PC-9 (cell line): ENCODE measurements around the gene ADGRA3. TPM values are rescaled to one million over a fixed set of nuclear protein-coding genes. Genes with fewer than 3 reads are reported as not detected.

Source experiments
- BruUV-seq: library from RNA; stranded (reverse); fragments of 400-500 nt; replicated peaks from 2 replicates; lab custom pipeline; 2021; lab: Mats Ljungman, UMichigan
- CTCF ChIA-PET: fragments of 300-600 bp; sonication (Branson Sonifier 250); formaldehyde crosslinking; loops from one replicate; lab custom pipeline; 2022; ENCODE audit warnings: antibody characterized with exemption; lab: Charles Lee
- POLR2A ChIA-PET: fragments of 300-600 bp; sonication (Branson Sonifier 250); formaldehyde crosslinking; loops from one replicate; lab custom pipeline; 2022; ENCODE audit warnings: antibody characterized with exemption; ENCODE audit not compliant: unreplicated experiment; lab: Charles Lee
- DNase-seq, 2 experiments: peaks; one replicate each; pipeline versions ENCODE4 v3.0.0 to v3.0.0-alpha.2; 2015 to 2022; ENCODE audit warnings: mixed read lengths in 1 of 2
- H2AFZ ChIP-seq: fragments of 200-600 bp; sonication (generic); 2 replicates; pipeline ENCODE4 v1.8.1; 2017; ENCODE audit warnings: antibody characterized with exemption
- H3F3A ChIP-seq: fragments of 200-600 bp; sonication (generic); 2 replicates; pipeline ENCODE4 v1.8.1; 2017; ENCODE audit warnings: antibody characterized with exemption, mild to moderate bottlenecking, low read depth; ENCODE audit not compliant: insufficient read depth
- H3K27ac ChIP-seq: fragments of 200-600 bp; sonication (generic); 2 replicates; pipeline ENCODE4 v1.6.1; 2016; ENCODE audit warnings: mixed run types
- H3K27me3 ChIP-seq: fragments of 200-600 bp; sonication (generic); 2 replicates; pipeline ENCODE4 v1.6.1; 2016; ENCODE audit warnings: low read depth, mixed run types; ENCODE audit not compliant: insufficient read depth
- H3K36me3 ChIP-seq: fragments of 200-600 bp; sonication (generic); 2 replicates; pipeline ENCODE4 v1.6.1; 2016; ENCODE audit warnings: low read depth, mixed run types
- H3K4me1 ChIP-seq: fragments of 200-600 bp; sonication (generic); replicated peaks from 2 replicates; pipeline ENCODE4 v1.6.1; 2016; ENCODE audit warnings: mixed run types; ENCODE audit not compliant: insufficient read depth
- H3K4me2 ChIP-seq: fragments of 200-600 bp; sonication (generic); 2 replicates; pipeline ENCODE4 v1.6.1; 2017; ENCODE audit warnings: mixed run types
- H3K4me3 ChIP-seq: fragments of 200-600 bp; sonication (generic); 2 replicates; pipeline ENCODE4 v1.6.1; 2016; ENCODE audit warnings: mixed run types
- H3K79me2 ChIP-seq: fragments of 200-600 bp; sonication (generic); 2 replicates; pipeline ENCODE4 v1.6.1; 2017; ENCODE audit warnings: low read depth, mixed run types
- H3K9me2 ChIP-seq: fragments of 200-600 bp; sonication (generic); 2 replicates; pipeline ENCODE4 v1.8.1; 2017; ENCODE audit warnings: mild to moderate bottlenecking; ENCODE audit not compliant: insufficient read depth
- H3K9me3 ChIP-seq: fragments of 200-600 bp; sonication (generic); 2 replicates; pipeline ENCODE4 v1.8.1; 2016; ENCODE audit warnings: low read depth; ENCODE audit not compliant: insufficient read depth
- H4K20me1 ChIP-seq: fragments of 200-600 bp; sonication (generic); 2 replicates; pipeline ENCODE4 v1.8.1; 2017; ENCODE audit not compliant: insufficient read depth
- CTCF ChIP-seq: fragments of 200-600 bp; sonication (generic); conservative IDR thresholded peaks from 2 replicates; pipeline ENCODE4 v1.6.1; 2017; ENCODE audit warnings: mixed run types, antibody characterized with exemption, mild to moderate bottlenecking, moderate library complexity
- EZH2 ChIP-seq: fragments of 200-600 bp; sonication (generic); IDR thresholded peaks from 2 replicates; pipeline ENCODE4 v1.8.0; 2017; ENCODE audit warnings: antibody characterized with exemption, low read depth
- intact Hi-C: fragments of 100-400 bp; cut with micrococcal nuclease; formaldehyde crosslinking; loops from one replicate; pipeline ENCODE4 v1.10.0; 2022; ENCODE audit not compliant: unreplicated experiment
- total RNA-seq: library from RNA; stranded (reverse); gene quantifications from 2 replicates; pipeline ENCODE4 v1.2.3, GENCODE V29; 2021

The ADGRA3 gene
- total RNA-seq, 1 experiment from 2014 or later = 40.5 TPM

GRCh38 chr4:22480675-22481327 lies 35.1 kb downstream of the ADGRA3 start:
- Histone ChIP-seq H3K79me2 (peaks cover 47% of the 10 kb centered on the region), H4K20me1 (no peaks in the 10 kb centered on the region), H3F3A (no peaks in the 10 kb centered on the region), H2AFZ (no peak overlapping the region), H3K9me2 (no peaks in the 10 kb centered on the region), H3K4me3 (no peak overlapping the region), H3K36me3 (no peaks in the 10 kb centered on the region), H3K4me2 (no peak overlapping the region), H3K27ac (no peak overlapping the region), H3K4me1 (peaks cover 7% of the 10 kb centered on the region; the same call in 1 of the 2 replicates), H3K9me3 (no peaks in the 10 kb centered on the region), H3K27me3 (no peaks in the 10 kb centered on the region)
- no peak for DNase-seq
- ChIA-PET CTCF (no interaction called here), POLR2A (no interaction called here)
- TF ChIP-seq EZH2 (no peak), CTCF (no peak)
- no TSS peak for BruUV-seq
- intact Hi-C loops = no loop called here

GRCh38 chr4:22478426-22478825 lies 37.4 kb downstream of the ADGRA3 start:
- POLR2A ChIA-PET = no interaction called here
- DNase-seq = no peak
- peaks cover 43% of the 10 kb centered on the region for H3K79me2 ChIP-seq

GRCh38 chr4:22477813-22478182 lies 38.1 kb downstream of the ADGRA3 start:
- H3K4me1 ChIP-seq = peaks cover 30% of the 10 kb centered on the region
- H3K27ac ChIP-seq = no peak overlapping the region
- ChIA-PET POLR2A (no interaction called here), CTCF (no interaction called here)
- H3K4me3 ChIP-seq = no peak overlapping the region
- no peak overlapping the region for H3K4me2 ChIP-seq
- no peaks in the 10 kb centered on the region for H3K9me2 ChIP-seq
- no peaks in the 10 kb centered on the region for H3K36me3 ChIP-seq
- no peaks in the 10 kb centered on the region for H3K27me3 ChIP-seq
- no peaks in the 10 kb centered on the region for H3K9me3 ChIP-seq
- BruUV-seq = no TSS peak
- no peak overlapping the region for H2AFZ ChIP-seq
- intact Hi-C loops = no loop called here
- peaks cover 40% of the 10 kb centered on the region for H3K79me2 ChIP-seq
- no peak for DNase-seq
- TF ChIP-seq EZH2 (no peak), CTCF (no peak)
- H3F3A ChIP-seq = 0 out of 2 replicates have a peak, but pooled peaks cover 10% of the 10 kb centered on the region
- no peaks in the 10 kb centered on the region for H4K20me1 ChIP-seq

More at GRCh38 chr4:22478426-22478825, 37.4 kb downstream of the ADGRA3 start:
- Histone ChIP-seq H3K9me3 (no peaks in the 10 kb centered on the region), H3K4me3 (no peak overlapping the region), H4K20me1 (no peaks in the 10 kb centered on the region), H3K36me3 (no peaks in the 10 kb centered on the region), H3K4me1 (peaks cover 26% of the 10 kb centered on the region), H3K9me2 (no peaks in the 10 kb centered on the region), H2AFZ (no peak overlapping the region), H3K27me3 (no peaks in the 10 kb centered on the region), H3K4me2 (no peak overlapping the region), H3F3A (0 out of 2 replicates have a peak, but pooled peaks cover 5% of the 10 kb centered on the region), H3K27ac (no peak overlapping the region)
- no TSS peak for BruUV-seq
- intact Hi-C loops = no loop called here
- no peak for TF ChIP-seq EZH2
- TF ChIP-seq CTCF = no peak
- CTCF ChIA-PET = no interaction called here
